ENCODE results near the gene STIL. TPM values are rescaled to one million over a fixed set of nuclear protein-coding genes. Genes with fewer than 3 reads are reported as not detected.

The STIL gene
- total RNA-seq, 1 donor from 2014 or later = 5.4 TPM

GRCh38 chr1:47201179-47201578, 112.8 kb downstream of the STIL start:
- no peak overlapping the region for H3K27ac Mint-ChIP-seq (ENCODE audit: unreplicated experiment)
- H3K36me3 Mint-ChIP-seq (ENCODE audit: unreplicated experiment) = peaks cover 9% of the 10 kb centered on the region
- no peak overlapping the region for H3K4me3 Mint-ChIP-seq (ENCODE audit: unreplicated experiment)
- no peaks in the 10 kb centered on the region for H3K4me1 Mint-ChIP-seq (ENCODE audit: low read depth, unreplicated experiment)
- H3K9me3 Mint-ChIP-seq (ENCODE audit: unreplicated experiment) = peaks cover 8% of the 10 kb centered on the region
- peaks cover 4% of the 10 kb centered on the region for H3K27me3 Mint-ChIP-seq (ENCODE audit: unreplicated experiment)
- no peak for TF ChIP-seq CTCF (IDR thresholded peaks at IDR 0.05; ENCODE audit: partially characterized antibody, unreplicated experiment)
- DNase-seq = no peak

Other genes starting within 250 kb of the STIL start
- gene CYP4Z1, start 246.9 kb downstream of the STIL start, total RNA-seq (ENCODE audit: unreplicated experiment) = not detected
- 0.17 TPM for gene CYP4A22, start 176.7 kb downstream of the STIL start, total RNA-seq (ENCODE audit: unreplicated experiment)
- gene PDZK1IP1, start 124.1 kb downstream of the STIL start, total RNA-seq (ENCODE audit: unreplicated experiment) = not detected
- gene TAL1, start 81.9 kb downstream of the STIL start, total RNA-seq (ENCODE audit: unreplicated experiment) = 2.1 TPM
- 60.4 TPM for gene CMPK1, start 19.6 kb upstream of the STIL start, total RNA-seq (ENCODE audit: unreplicated experiment)
- gene FOXE3, start 102.1 kb upstream of the STIL start, total RNA-seq (ENCODE audit: unreplicated experiment) = not detected
- gene FOXD2, start 123.9 kb upstream of the STIL start, total RNA-seq (ENCODE audit: unreplicated experiment) = not detected

Measured in glutamatergic neuron (in vitro differentiated cells).